T-cell (primary cell): ENCODE data around the gene MACROH2A1. TPM values are rescaled to one million over a fixed set of nuclear protein-coding genes. Genes with fewer than 3 reads are reported as not detected.

Experiments
- ATAC-seq, 4 experiments: fragments of 200-7000 bp in 3 of 4; fragments of 150-1000 bp in 1 of 4; cut with Tn5 transposase; replicated peaks in 1 of 4; 1 replicate in 3 of 4; 2 replicates in 1 of 4; pipeline ENCODE4 v1.10.0; 2021; ENCODE audit warnings: moderate library complexity in 3 of 4, mild to moderate bottlenecking in 2 of 4, moderate number of reproducible peaks in 1 of 4
- CTCF ChIA-PET, 2 donors: fragments of 300-600 bp; sonication (Branson Sonifier 250); formaldehyde crosslinking; loops; one replicate each; lab custom pipeline; 2022; ENCODE audit warnings: antibody characterized with exemption in 2 of 2; lab: Charles Lee
- POLR2A ChIA-PET, 2 donors: fragments of 300-600 bp; sonication (Branson Sonifier 250); formaldehyde crosslinking; loops; one replicate each; lab custom pipeline; 2022; ENCODE audit warnings: antibody characterized with exemption in 2 of 2; lab: Charles Lee
- DNase-seq, 35 experiments: peaks; one replicate each; pipeline versions ENCODE4 v3.0.0 to v3.0.0-alpha.2; 2013 to 2023
- H3K27ac ChIP-seq: one replicate; pipeline ENCODE4 v1.5.1; 2013; ENCODE audit warnings: low read length
- H3K27me3 ChIP-seq, 2 experiments: replicated peaks in 1 of 2; 1 replicate in 1 of 2; 2 replicates in 1 of 2; pipeline versions ENCODE4 v1.6.1 to v1.7.0; 2013; ENCODE audit warnings: low read length in 1 of 2, mixed read lengths in 1 of 2; ENCODE audit not compliant: control insufficient read depth in 2 of 2, insufficient read depth in 2 of 2; ENCODE audit errors: extremely low read depth in 1 of 2
- H3K36me3 ChIP-seq, 2 donors: 1 replicate in 1 of 2; 2 replicates in 1 of 2; pipeline versions ENCODE4 v1.6.1 to v1.7.0; 2013; ENCODE audit warnings: low read length in 1 of 2; ENCODE audit not compliant: control insufficient read depth in 2 of 2, insufficient read depth in 1 of 2; ENCODE audit errors: extremely low read depth in 1 of 2
- H3K4me1 ChIP-seq, 2 experiments: 1 replicate in 1 of 2; 2 replicates in 1 of 2; pipeline versions ENCODE4 v1.6.1 to v1.7.0; 2013; ENCODE audit warnings: low read length in 2 of 2, mixed read lengths in 1 of 2; ENCODE audit not compliant: insufficient read depth in 2 of 2, control insufficient read depth in 1 of 2; ENCODE audit errors: extremely low read depth in 1 of 2
- H3K4me3 ChIP-seq, 2 donors: 1 replicate in 1 of 2; 2 replicates in 1 of 2; pipeline versions ENCODE4 v1.5.1 to v1.7.0; 2013; ENCODE audit warnings: mild to moderate bottlenecking in 2 of 2, low read length in 1 of 2, moderate library complexity in 1 of 2; ENCODE audit not compliant: control insufficient read depth in 1 of 2; ENCODE audit errors: extremely low read depth in 1 of 2
- H3K9me3 ChIP-seq: 2 replicates; pipeline ENCODE4 v1.7.0; 2013
- H3K27ac Mint-ChIP-seq, 2 donors: one replicate each; pipeline ENCODE4 v1.8.0; 2020 to 2021; ENCODE audit warnings: mild to moderate bottlenecking in 2 of 2, mixed read lengths in 2 of 2
- H3K27me3 Mint-ChIP-seq, 2 donors: one replicate each; pipeline ENCODE4 v1.8.0; 2021 to 2022; ENCODE audit warnings: mixed read lengths in 2 of 2
- H3K36me3 Mint-ChIP-seq: one replicate; pipeline ENCODE4 v1.8.0; 2021; ENCODE audit warnings: mixed read lengths
- H3K4me1 Mint-ChIP-seq, 3 donors: one replicate each; pipeline ENCODE4 v1.8.0; 2020 to 2022; ENCODE audit warnings: mixed read lengths in 3 of 3, mild to moderate bottlenecking in 1 of 3
- H3K4me3 Mint-ChIP-seq, 3 donors: one replicate each; pipeline ENCODE4 v1.8.0; 2020 to 2022; ENCODE audit warnings: mild to moderate bottlenecking in 3 of 3, mixed read lengths in 3 of 3, moderate library complexity in 3 of 3
- H3K9me3 Mint-ChIP-seq, 3 donors: one replicate each; pipeline ENCODE4 v1.8.0; 2020 to 2022; ENCODE audit warnings: mixed read lengths in 3 of 3
- WGBS: methylation state at CpG from one replicate; pipeline ENCODE4 v1.1.5; 2013; ENCODE audit warnings: missing lambda C conversion rate; ENCODE audit not compliant: insufficient coverage; 5-methylcytosine and 5-hydroxymethylcytosine counted together
- total RNA-seq, 35 experiments: library from RNA in 6 of 35; stranded (reverse) in 6 of 35; fragments of 120-200 nt in 1 of 35; gene quantifications; one replicate each; pipeline versions ENCODE4 v1.2.1 to v1.2.4 and lab custom pipeline; 2013 to 2026

MACROH2A1 gene
- total RNA-seq, 5 donors from 2014 or later (not counting 1 experiment from before 2014, with no cell fraction given), result 111 to 136 (median 133) TPM

- no peak for DNase-seq
- ChIA-PET CTCF (no interaction called here), POLR2A (no interaction called here)
- peaks cover 5 to 34% of the 10 kb centered on the region in 2 donors for H3K27me3 Mint-ChIP-seq
- ATAC-seq, result no peak
- H3K36me3 Mint-ChIP-seq, result no peaks in the 10 kb centered on the region
- Histone ChIP-seq H3K27me3 (peaks cover 0 to 7% of the 10 kb centered on the region in 2 experiments), H3K36me3 (no peaks in the 10 kb centered on the region), H3K9me3 (no peaks in the 10 kb centered on the region), H3K4me3 (no peak overlapping the region), H3K4me1 (no peaks in the 10 kb centered on the region), H3K27ac (no peak overlapping the region)
- H3K4me3 Mint-ChIP-seq, result no peak overlapping the region
- no peak overlapping the region for H3K27ac Mint-ChIP-seq
- H3K4me1 Mint-ChIP-seq, result no peaks in the 10 kb centered on the region
- 92% methylated on average over 2 of the region's 5 CpGs for WGBS
- no peaks in the 10 kb centered on the region for H3K9me3 Mint-ChIP-seq
These were observed 101.9 kb downstream of the MACROH2A1 start for GRCh38 chr5:135296900-135297816.

GRCh38 chr5:135295852-135296251, 103.2 kb downstream of the MACROH2A1 start:
- no CpG with 5 or more reads among the region's 2 CpGs for WGBS
- Mint-ChIP-seq H3K36me3 (no peaks in the 10 kb centered on the region), H3K27ac (no peak overlapping the region), H3K4me1 (no peaks in the 10 kb centered on the region), H3K27me3 (peaks cover 12 to 40% of the 10 kb centered on the region in 2 donors), H3K9me3 (no peaks in the 10 kb centered on the region), H3K4me3 (no peak overlapping the region)
- ATAC-seq, result no peak
- Histone ChIP-seq H3K36me3 (no peaks in the 10 kb centered on the region), H3K9me3 (no peaks in the 10 kb centered on the region), H3K4me1 (no peaks in the 10 kb centered on the region), H3K27me3 (peaks cover 0 to 7% of the 10 kb centered on the region in 2 experiments), H3K27ac (no peak overlapping the region), H3K4me3 (no peak overlapping the region)
- CTCF ChIA-PET, result no interaction called here
- POLR2A ChIA-PET, result no interaction called here
- DNase-seq, result no peak

- 57% methylated on average over 1 of the region's 4 CpGs for WGBS
- no peak for DNase-seq
- ChIA-PET CTCF (no interaction called here), POLR2A (no interaction called here)
- Histone ChIP-seq H3K27ac (no peak overlapping the region), H3K4me3 (no peak overlapping the region), H3K4me1 (no peaks in the 10 kb centered on the region), H3K27me3 (peaks cover 0 to 7% of the 10 kb centered on the region in 2 experiments), H3K9me3 (no peaks in the 10 kb centered on the region), H3K36me3 (no peaks in the 10 kb centered on the region)
- Mint-ChIP-seq H3K4me1 (no peaks in the 10 kb centered on the region), H3K36me3 (no peaks in the 10 kb centered on the region), H3K27me3 (peaks cover 12 to 41% of the 10 kb centered on the region in 2 donors), H3K27ac (no peak overlapping the region), H3K4me3 (no peak overlapping the region), H3K9me3 (no peaks in the 10 kb centered on the region)
- ATAC-seq, result no peak
These were observed 104.2 kb downstream of the MACROH2A1 start for GRCh38 chr5:135294793-135295192.

- no peak for DNase-seq
- Histone ChIP-seq H3K36me3 (no peaks in the 10 kb centered on the region), H3K4me1 (no peaks in the 10 kb centered on the region), H3K4me3 (no peak overlapping the region), H3K27me3 (no peaks in the 10 kb centered on the region), H3K27ac (no peak overlapping the region), H3K9me3 (no peaks in the 10 kb centered on the region)
- Mint-ChIP-seq H3K9me3 (peaks cover 4 to 9% (median 7%) of the 10 kb centered on the region in 3 donors), H3K36me3 (no peaks in the 10 kb centered on the region), H3K27ac (no peak overlapping the region), H3K4me3 (no peak overlapping the region), H3K4me1 (no peaks in the 10 kb centered on the region), H3K27me3 (peaks cover 15 to 25% of the 10 kb centered on the region in 2 donors)
- ChIA-PET POLR2A (no interaction called here), CTCF (no interaction called here)
- WGBS, result no CpG with 5 or more reads among the region's 1 CpG
- no peak for ATAC-seq
These were observed 109.4 kb downstream of the MACROH2A1 start for GRCh38 chr5:135289651-135290050.

- Histone ChIP-seq H3K4me3 (no peak overlapping the region), H3K4me1 (no peaks in the 10 kb centered on the region), H3K9me3 (no peaks in the 10 kb centered on the region), H3K27me3 (no peaks in the 10 kb centered on the region), H3K36me3 (no peaks in the 10 kb centered on the region), H3K27ac (no peak overlapping the region)
- H3K36me3 Mint-ChIP-seq, result no peaks in the 10 kb centered on the region
- H3K27me3 Mint-ChIP-seq, result peaks cover 15 to 23% of the 10 kb centered on the region in 2 donors
- no peak for DNase-seq
- ChIA-PET POLR2A (no interaction called here), CTCF (no interaction called here)
- ATAC-seq, result no peak
- H3K4me3 Mint-ChIP-seq, result no peak overlapping the region
- no peaks in the 10 kb centered on the region for H3K4me1 Mint-ChIP-seq
- no peak overlapping the region for H3K27ac Mint-ChIP-seq
- H3K9me3 Mint-ChIP-seq, result peaks cover 4 to 9% (median 7%) of the 10 kb centered on the region in 3 donors
- no CpG with 5 or more reads among the region's 2 CpGs for WGBS
These were observed 111.5 kb downstream of the MACROH2A1 start for GRCh38 chr5:135287551-135287950.
